C4-2B (cell line): ENCODE results near the gene MRPL4.

Experiments used
- ZFX ChIP-seq: fragments of 450-650 bp; IDR thresholded peaks from 2 replicates; pipeline ENCODE4 v1.6.1; 2017
- TF ChIP-seq, protein P1 (sequence below): fragments of 450-650 bp; conservative IDR thresholded peaks from 2 replicates; pipeline ENCODE4 v1.5.1; 2017; ENCODE audit warnings: mild to moderate bottlenecking

DNA sequence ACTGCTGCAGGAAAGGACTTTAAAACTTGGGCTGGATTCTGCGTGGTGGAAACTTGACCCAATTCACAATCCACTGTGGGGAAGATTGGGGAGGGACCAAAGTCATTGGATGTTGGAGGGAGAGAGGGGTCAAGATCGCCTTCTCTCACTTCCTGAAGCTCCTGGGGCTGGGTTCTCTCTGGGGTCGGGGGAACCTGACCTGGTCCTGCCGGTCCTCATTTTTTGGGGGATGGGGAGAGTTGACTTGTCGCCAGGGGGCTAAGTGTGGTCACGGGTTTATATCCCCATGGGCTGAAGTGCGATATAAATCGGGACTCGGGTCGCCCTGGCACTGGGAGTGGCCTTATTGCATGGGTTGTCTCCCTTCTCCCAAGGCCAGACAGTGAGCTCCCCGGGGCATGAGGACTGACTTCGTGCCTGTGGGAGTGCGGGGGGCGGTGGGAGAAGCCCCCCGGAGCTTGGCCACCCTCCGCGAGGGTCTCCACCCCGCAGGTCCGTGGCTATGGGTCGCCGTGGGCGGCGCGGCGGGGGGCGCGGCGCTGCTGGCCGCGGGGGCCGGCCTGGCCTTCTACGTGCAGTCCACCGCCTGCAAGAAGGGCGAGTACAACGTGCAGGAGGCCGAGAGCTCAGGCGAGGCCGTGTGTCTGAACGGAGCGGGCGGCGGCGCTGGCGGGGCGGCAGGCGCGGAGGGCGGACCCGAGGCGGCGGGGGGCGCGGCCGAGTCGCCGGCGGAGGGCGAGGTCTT lies 44.0 kb downstream of the MRPL4 start:
- TF ChIP-seq, protein P1, sequence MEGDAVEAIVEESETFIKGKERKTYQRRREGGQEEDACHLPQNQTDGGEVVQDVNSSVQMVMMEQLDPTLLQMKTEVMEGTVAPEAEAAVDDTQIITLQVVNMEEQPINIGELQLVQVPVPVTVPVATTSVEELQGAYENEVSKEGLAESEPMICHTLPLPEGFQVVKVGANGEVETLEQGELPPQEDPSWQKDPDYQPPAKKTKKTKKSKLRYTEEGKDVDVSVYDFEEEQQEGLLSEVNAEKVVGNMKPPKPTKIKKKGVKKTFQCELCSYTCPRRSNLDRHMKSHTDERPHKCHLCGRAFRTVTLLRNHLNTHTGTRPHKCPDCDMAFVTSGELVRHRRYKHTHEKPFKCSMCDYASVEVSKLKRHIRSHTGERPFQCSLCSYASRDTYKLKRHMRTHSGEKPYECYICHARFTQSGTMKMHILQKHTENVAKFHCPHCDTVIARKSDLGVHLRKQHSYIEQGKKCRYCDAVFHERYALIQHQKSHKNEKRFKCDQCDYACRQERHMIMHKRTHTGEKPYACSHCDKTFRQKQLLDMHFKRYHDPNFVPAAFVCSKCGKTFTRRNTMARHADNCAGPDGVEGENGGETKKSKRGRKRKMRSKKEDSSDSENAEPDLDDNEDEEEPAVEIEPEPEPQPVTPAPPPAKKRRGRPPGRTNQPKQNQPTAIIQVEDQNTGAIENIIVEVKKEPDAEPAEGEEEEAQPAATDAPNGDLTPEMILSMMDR, result no peak
- TF ChIP-seq ZFX, result no peak
